Measurements from ENCODE around the gene ATRNL1.
"Not testable (repeated sequence)": the region's sequence is repeated elsewhere in the genome, so short reads cannot be mapped to it uniquely, and the experiment has no call there.

ATRNL1 gene

GRCh38 chr10:115398026-115398425 is 304.9 kb downstream of the ATRNL1 start:
- TF ChIP-seq EZH2 (IDR thresholded peaks at IDR 0.05; ENCODE audit: borderline replicate concordance, low read length): no peak
- TF ChIP-seq, protein P1, sequence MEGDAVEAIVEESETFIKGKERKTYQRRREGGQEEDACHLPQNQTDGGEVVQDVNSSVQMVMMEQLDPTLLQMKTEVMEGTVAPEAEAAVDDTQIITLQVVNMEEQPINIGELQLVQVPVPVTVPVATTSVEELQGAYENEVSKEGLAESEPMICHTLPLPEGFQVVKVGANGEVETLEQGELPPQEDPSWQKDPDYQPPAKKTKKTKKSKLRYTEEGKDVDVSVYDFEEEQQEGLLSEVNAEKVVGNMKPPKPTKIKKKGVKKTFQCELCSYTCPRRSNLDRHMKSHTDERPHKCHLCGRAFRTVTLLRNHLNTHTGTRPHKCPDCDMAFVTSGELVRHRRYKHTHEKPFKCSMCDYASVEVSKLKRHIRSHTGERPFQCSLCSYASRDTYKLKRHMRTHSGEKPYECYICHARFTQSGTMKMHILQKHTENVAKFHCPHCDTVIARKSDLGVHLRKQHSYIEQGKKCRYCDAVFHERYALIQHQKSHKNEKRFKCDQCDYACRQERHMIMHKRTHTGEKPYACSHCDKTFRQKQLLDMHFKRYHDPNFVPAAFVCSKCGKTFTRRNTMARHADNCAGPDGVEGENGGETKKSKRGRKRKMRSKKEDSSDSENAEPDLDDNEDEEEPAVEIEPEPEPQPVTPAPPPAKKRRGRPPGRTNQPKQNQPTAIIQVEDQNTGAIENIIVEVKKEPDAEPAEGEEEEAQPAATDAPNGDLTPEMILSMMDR (IDR thresholded peaks at IDR 0.05; ENCODE audit: low read length): no peak
- Histone ChIP-seq H3K27me3 (ENCODE audit: insufficient read depth, low read length) (no peaks in the 10 kb centered on the region), H3K9ac (ENCODE audit: low read length) (no peak overlapping the region), H4K20me1 (ENCODE audit: insufficient read depth, low read length) (no peaks in the 10 kb centered on the region), H3K9me2 (ENCODE audit: low read depth, low read length) (no peaks in the 10 kb centered on the region), H3K79me2 (ENCODE audit: insufficient read depth, low read length) (no peaks in the 10 kb centered on the region), H3F3A (ENCODE audit: insufficient read depth, low read length) (no peaks in the 10 kb centered on the region), H3K27ac (ENCODE audit: low read depth, low read length, poor library complexity, severe bottlenecking) (no peak overlapping the region), H3K4me1 (ENCODE audit: insufficient read depth, low read length, severe bottlenecking) (no peaks in the 10 kb centered on the region), H3K4me2 (ENCODE audit: low read length) (no peak overlapping the region), H2AFZ (ENCODE audit: low read length) (no peak overlapping the region), H3K36me3 (ENCODE audit: insufficient read depth, low read length) (no peaks in the 10 kb centered on the region), H3K9me3 (ENCODE audit: low read length) (no peaks in the 10 kb centered on the region), H3K4me3 (ENCODE audit: low read depth, low read length, poor library complexity, severe bottlenecking) (no peak overlapping the region)

GRCh38 chr10:115402699-115403098 is 309.5 kb downstream of the ATRNL1 start:
- no peaks in the 10 kb centered on the region for H3F3A ChIP-seq (ENCODE audit: insufficient read depth, low read length)
- no peaks in the 10 kb centered on the region for H3K9me2 ChIP-seq (ENCODE audit: low read depth, low read length)
- no peaks in the 10 kb centered on the region for H4K20me1 ChIP-seq (ENCODE audit: insufficient read depth, low read length)
- TF ChIP-seq EZH2 (IDR thresholded peaks at IDR 0.05; ENCODE audit: borderline replicate concordance, low read length): no peak
- TF ChIP-seq, protein P1 (IDR thresholded peaks at IDR 0.05; ENCODE audit: low read length): no peak
- H3K27ac ChIP-seq (ENCODE audit: low read depth, low read length, poor library complexity, severe bottlenecking): no peak overlapping the region
- no peak overlapping the region for H2AFZ ChIP-seq (ENCODE audit: low read length)
- H3K79me2 ChIP-seq (ENCODE audit: insufficient read depth, low read length): no peaks in the 10 kb centered on the region
- H3K36me3 ChIP-seq (ENCODE audit: insufficient read depth, low read length): no peaks in the 10 kb centered on the region
- H3K9me3 ChIP-seq (ENCODE audit: low read length): no peaks in the 10 kb centered on the region
- no peaks in the 10 kb centered on the region for H3K27me3 ChIP-seq (ENCODE audit: insufficient read depth, low read length)
- no peak overlapping the region for H3K9ac ChIP-seq (ENCODE audit: low read length)
- no peaks in the 10 kb centered on the region for H3K4me1 ChIP-seq (ENCODE audit: insufficient read depth, low read length, severe bottlenecking)
- no peak overlapping the region for H3K4me3 ChIP-seq (ENCODE audit: low read depth, low read length, poor library complexity, severe bottlenecking)
- no peak overlapping the region for H3K4me2 ChIP-seq (ENCODE audit: low read length)

DNA sequence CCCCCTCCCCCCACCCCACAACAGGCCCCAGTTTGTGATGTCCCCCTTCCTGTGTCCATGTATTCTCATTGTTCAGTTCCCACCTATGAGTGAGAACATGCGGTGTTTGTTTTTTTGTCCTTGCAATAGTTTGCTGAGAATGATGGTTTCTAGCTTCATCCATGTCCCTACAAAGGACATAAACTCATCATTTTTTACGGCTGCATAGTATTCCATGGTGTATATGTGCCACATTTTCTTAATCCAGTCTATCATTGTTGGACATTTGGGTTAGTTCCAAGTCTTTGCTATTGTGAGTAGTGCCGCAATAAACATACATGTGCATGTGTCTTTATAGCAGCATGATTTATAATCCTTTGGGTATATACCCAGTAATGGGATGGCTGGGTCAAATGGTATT is 312.7 kb downstream of the ATRNL1 start:
- not testable (repeated sequence) for H3K9me3 ChIP-seq (ENCODE audit: low read length); H3K4me2 ChIP-seq (ENCODE audit: low read length); H3K27ac ChIP-seq (ENCODE audit: low read depth, low read length, poor library complexity, severe bottlenecking); H3K27me3 ChIP-seq (ENCODE audit: insufficient read depth, low read length); H2AFZ ChIP-seq (ENCODE audit: low read length); H3F3A ChIP-seq (ENCODE audit: insufficient read depth, low read length); H3K9me2 ChIP-seq (ENCODE audit: low read depth, low read length); H3K4me1 ChIP-seq (ENCODE audit: insufficient read depth, low read length, severe bottlenecking); H3K79me2 ChIP-seq (ENCODE audit: insufficient read depth, low read length); H3K4me3 ChIP-seq (ENCODE audit: low read depth, low read length, poor library complexity, severe bottlenecking); H4K20me1 ChIP-seq (ENCODE audit: insufficient read depth, low read length); H3K9ac ChIP-seq (ENCODE audit: low read length); H3K36me3 ChIP-seq (ENCODE audit: insufficient read depth, low read length)

DNA sequence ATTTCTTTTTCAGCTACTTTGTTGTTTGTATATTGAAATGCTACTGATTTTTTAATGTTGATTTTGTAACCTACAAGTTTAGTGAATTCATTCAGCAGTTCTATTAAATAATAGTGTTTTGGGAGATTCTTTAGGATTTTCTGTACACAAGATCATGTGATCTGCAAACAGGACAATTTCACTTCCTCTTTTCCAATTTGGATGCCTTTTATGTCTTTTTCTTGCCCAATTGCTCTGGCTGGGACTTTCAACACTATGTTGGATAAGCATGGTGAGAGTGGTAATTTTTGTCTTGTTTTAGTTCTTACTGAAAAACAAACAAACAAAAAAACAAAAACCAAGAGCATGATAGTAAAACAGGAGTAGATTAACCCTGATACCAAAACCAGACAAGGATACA is 316.2 kb downstream of the ATRNL1 start:
- no peak overlapping the region for H3K9ac ChIP-seq (ENCODE audit: low read length)
- TF ChIP-seq, protein P1 (IDR thresholded peaks at IDR 0.05; ENCODE audit: low read length): no peak
- no peak for TF ChIP-seq EZH2 (IDR thresholded peaks at IDR 0.05; ENCODE audit: borderline replicate concordance, low read length)
- no peaks in the 10 kb centered on the region for H3K4me1 ChIP-seq (ENCODE audit: insufficient read depth, low read length, severe bottlenecking)
- H3K4me2 ChIP-seq (ENCODE audit: low read length): no peak overlapping the region
- no peaks in the 10 kb centered on the region for H3K9me2 ChIP-seq (ENCODE audit: low read depth, low read length)
- no peaks in the 10 kb centered on the region for H3K27me3 ChIP-seq (ENCODE audit: insufficient read depth, low read length)
- no peak overlapping the region for H2AFZ ChIP-seq (ENCODE audit: low read length)
- no peak overlapping the region for H3K27ac ChIP-seq (ENCODE audit: low read depth, low read length, poor library complexity, severe bottlenecking)
- no peaks in the 10 kb centered on the region for H3K79me2 ChIP-seq (ENCODE audit: insufficient read depth, low read length)
- H4K20me1 ChIP-seq (ENCODE audit: insufficient read depth, low read length): no peaks in the 10 kb centered on the region
- no peaks in the 10 kb centered on the region for H3F3A ChIP-seq (ENCODE audit: insufficient read depth, low read length)
- H3K9me3 ChIP-seq (ENCODE audit: low read length): no peaks in the 10 kb centered on the region
- H3K4me3 ChIP-seq (ENCODE audit: low read depth, low read length, poor library complexity, severe bottlenecking): no peak overlapping the region
- no peaks in the 10 kb centered on the region for H3K36me3 ChIP-seq (ENCODE audit: insufficient read depth, low read length)

Measured in OCI-LY1 (cell line).